MCF 10A (cell line): ENCODE measurements around the gene ONECUT2. TPM values are rescaled to one million over a fixed set of nuclear protein-coding genes. Genes with fewer than 3 reads are reported as not detected.

ENCODE experiments used
- BruUV-seq: library from RNA; stranded (reverse); fragments of 400-500 nt; replicated peaks from 2 replicates; lab custom pipeline; 2021; lab: Mats Ljungman, UMichigan
- CTCF ChIA-PET: fragments of 300-600 bp; sonication (Branson Sonifier 250); formaldehyde crosslinking; extraction: SDS; loops from one replicate; lab custom pipeline; 2021; ENCODE audit warnings: antibody characterized with exemption, inconsistent platforms; lab: Yijun Ruan, JAX
- POLR2A ChIA-PET: fragments of 300-600, 350-650 bp; sonication (Branson Sonifier 250); formaldehyde crosslinking; extraction: SDS; loops from one replicate; lab custom pipeline; 2020; ENCODE audit warnings: antibody characterized with exemption, inconsistent platforms; lab: Yijun Ruan, JAX
- DNase-seq: peaks from one replicate; pipeline ENCODE4 v3.0.0-alpha.2; 2018; ENCODE audit not compliant: unreplicated experiment
- H3K27ac Mint-ChIP-seq: one replicate; pipeline ENCODE4 v1.8.0; 2022; ENCODE audit warnings: mild to moderate bottlenecking, low read depth, mixed read lengths; ENCODE audit not compliant: unreplicated experiment
- H3K27me3 Mint-ChIP-seq: one replicate; pipeline ENCODE4 v1.8.0; 2022; ENCODE audit warnings: mixed read lengths; ENCODE audit not compliant: insufficient read depth, unreplicated experiment
- H3K36me3 Mint-ChIP-seq: one replicate; pipeline ENCODE4 v1.8.0; 2022; ENCODE audit warnings: mild to moderate bottlenecking, moderate library complexity, mixed read lengths; ENCODE audit not compliant: insufficient read depth, unreplicated experiment
- H3K4me1 Mint-ChIP-seq: one replicate; pipeline ENCODE4 v1.8.0; 2022; ENCODE audit warnings: mixed read lengths; ENCODE audit not compliant: insufficient read depth, unreplicated experiment
- H3K4me3 Mint-ChIP-seq: one replicate; pipeline ENCODE4 v1.8.0; 2022; ENCODE audit warnings: mild to moderate bottlenecking, moderate library complexity, mixed read lengths; ENCODE audit not compliant: unreplicated experiment
- H3K9me3 Mint-ChIP-seq: one replicate; pipeline ENCODE4 v1.8.0; 2022; ENCODE audit warnings: mixed read lengths; ENCODE audit not compliant: unreplicated experiment
- CTCF ChIP-seq: fragments of 200-600 bp; IDR thresholded peaks from one replicate; pipeline ENCODE4 v1.8.0; 2022; ENCODE audit warnings: antibody characterized with exemption, mild to moderate bottlenecking; ENCODE audit not compliant: unreplicated experiment
- intact Hi-C: fragments of 100-400 bp; cut with micrococcal nuclease; formaldehyde crosslinking; loops from 2 replicates; pipeline ENCODE4 v1.14.1; 2022
- total RNA-seq: library from RNA; stranded (reverse); gene quantifications from 2 replicates; pipeline ENCODE4 v1.2.3, GENCODE V29; 2022

The ONECUT2 gene
- total RNA-seq, 1 experiment from 2014 or later: 0.89 TPM

- Mint-ChIP-seq H3K27ac (no peak overlapping the region), H3K27me3 (peaks cover 64% of the 10 kb centered on the region), H3K36me3 (peaks cover 2% of the 10 kb centered on the region), H3K9me3 (peaks cover 4% of the 10 kb centered on the region), H3K4me3 (no peak overlapping the region), H3K4me1 (no peaks in the 10 kb centered on the region)
- ChIA-PET POLR2A (no interaction called here), CTCF (interaction anchor here (0.8 kb wide), 1 partner anchor 24 kb away, joined by 3 read pairs; no protein-coding TSS in a partner anchor)
- intact Hi-C loops: no loop called here
- TF ChIP-seq CTCF: no peak
- no peak for DNase-seq
- BruUV-seq: no TSS peak
Measured at GRCh38 chr18:57426187-57426586, 9.0 kb upstream of the ONECUT2 start.

- Mint-ChIP-seq H3K9me3 (no peaks in the 10 kb centered on the region), H3K27ac (no peak overlapping the region), H3K36me3 (no peaks in the 10 kb centered on the region), H3K4me3 (no peak overlapping the region), H3K4me1 (no peaks in the 10 kb centered on the region), H3K27me3 (peaks cover 64% of the 10 kb centered on the region)
- CTCF ChIA-PET: no interaction called here
- no peak for DNase-seq
- no peak for TF ChIP-seq CTCF
- POLR2A ChIA-PET: no interaction called here
- no TSS peak for BruUV-seq
- intact Hi-C loops: no loop called here
Measured at GRCh38 chr18:57427429-57428201, 7.6 kb upstream of the ONECUT2 start.

GRCh38 chr18:57428221-57429150, 6.7 kb upstream of the ONECUT2 start:
- intact Hi-C loops: no loop called here
- BruUV-seq: no TSS peak
- no peak for DNase-seq
- TF ChIP-seq CTCF: no peak
- no peaks in the 10 kb centered on the region for H3K9me3 Mint-ChIP-seq
- H3K27ac Mint-ChIP-seq: no peak overlapping the region
- CTCF ChIA-PET: no interaction called here
- no peak overlapping the region for H3K4me3 Mint-ChIP-seq
- POLR2A ChIA-PET: interaction anchor here (0.6 kb wide), 1 partner anchor 707 kb away, joined by 3 read pairs; no protein-coding TSS in a partner anchor
- H3K36me3 Mint-ChIP-seq: no peaks in the 10 kb centered on the region
- H3K27me3 Mint-ChIP-seq: peaks cover 68% of the 10 kb centered on the region
- peaks cover 6% of the 10 kb centered on the region for H3K4me1 Mint-ChIP-seq
